Nephron (organoid): ENCODE data around the gene SETD3.

Experiments used
- H3K27ac Mint-ChIP-seq, 3 experiments: 2 replicates each; pipeline ENCODE4 v1.8.0; 2020; ENCODE audit warnings: mixed read lengths in 3 of 3, mild to moderate bottlenecking in 2 of 3, moderate library complexity in 1 of 3
- H3K27me3 Mint-ChIP-seq: 2 replicates; pipeline ENCODE4 v1.8.0; 2021; ENCODE audit warnings: low read depth, mild to moderate bottlenecking, moderate library complexity, mixed read lengths
- H3K36me3 Mint-ChIP-seq: 2 replicates; pipeline ENCODE4 v1.8.0; 2020; ENCODE audit warnings: low read depth, mixed read lengths
- H3K4me1 Mint-ChIP-seq: 2 replicates; pipeline ENCODE4 v1.8.0; 2020; ENCODE audit warnings: mixed read lengths
- H3K4me3 Mint-ChIP-seq, 3 experiments: 2 replicates each; pipeline ENCODE4 v1.8.0; 2020; ENCODE audit warnings: mild to moderate bottlenecking in 3 of 3, mixed read lengths in 3 of 3, moderate library complexity in 2 of 3
- H3K9me3 Mint-ChIP-seq: 2 replicates; pipeline ENCODE4 v1.8.0; 2020; ENCODE audit warnings: mixed read lengths
- CTCF ChIP-seq, 3 experiments: fragments of 200-600 bp; sonication (generic); IDR thresholded peaks; one replicate each; pipeline ENCODE4 v1.5.0; 2021; ENCODE audit warnings: antibody characterized with exemption in 3 of 3; ENCODE audit not compliant: unreplicated experiment in 3 of 3

Gene SETD3

GRCh38 chr14:99357916-99358390, 122.7 kb downstream of the SETD3 start:
- Mint-ChIP-seq H3K36me3 (no peaks in the 10 kb centered on the region), H3K4me3 (no peak overlapping the region), H3K27me3 (peaks cover 10% of the 10 kb centered on the region), H3K9me3 (no peaks in the 10 kb centered on the region), H3K27ac (no peak overlapping the region), H3K4me1 (peaks cover 6% of the 10 kb centered on the region)
- no peak for TF ChIP-seq CTCF (IDR thresholded peaks at IDR 0.05; ENCODE audit: unreplicated experiment in 3 of 3)

- no peak overlapping the region for H3K4me3 Mint-ChIP-seq
Measured at GRCh38 chr14:99357151-99357915, 123.3 kb downstream of the SETD3 start.

GRCh38 chr14:99356031-99356608, 124.5 kb downstream of the SETD3 start:
- Mint-ChIP-seq H3K27me3 (peaks cover 15% of the 10 kb centered on the region), H3K4me3 (no peak overlapping the region), H3K4me1 (no peaks in the 10 kb centered on the region), H3K27ac (no peak overlapping the region), H3K36me3 (no peaks in the 10 kb centered on the region), H3K9me3 (no peaks in the 10 kb centered on the region)
- TF ChIP-seq CTCF (IDR thresholded peaks at IDR 0.05; ENCODE audit: unreplicated experiment in 3 of 3): no peak

More at GRCh38 chr14:99357151-99357915, 123.3 kb downstream of the SETD3 start:
- TF ChIP-seq CTCF (IDR thresholded peaks at IDR 0.05; ENCODE audit: unreplicated experiment in 3 of 3): no peak
- Mint-ChIP-seq H3K36me3 (no peaks in the 10 kb centered on the region), H3K27me3 (peaks cover 15% of the 10 kb centered on the region), H3K9me3 (no peaks in the 10 kb centered on the region), H3K27ac (no peak overlapping the region), H3K4me1 (peaks cover 4% of the 10 kb centered on the region)

GRCh38 chr14:99354166-99354875, 126.3 kb downstream of the SETD3 start:
- Mint-ChIP-seq H3K27me3 (peaks cover 15% of the 10 kb centered on the region), H3K9me3 (no peaks in the 10 kb centered on the region), H3K4me3 (no peak overlapping the region), H3K4me1 (peaks cover 3% of the 10 kb centered on the region), H3K27ac (no peak overlapping the region), H3K36me3 (no peaks in the 10 kb centered on the region)
- no peak for TF ChIP-seq CTCF (IDR thresholded peaks at IDR 0.05; ENCODE audit: unreplicated experiment in 3 of 3)

- Mint-ChIP-seq H3K27ac (no peak overlapping the region), H3K9me3 (no peaks in the 10 kb centered on the region), H3K4me3 (no peak overlapping the region), H3K27me3 (peaks cover 15% of the 10 kb centered on the region), H3K4me1 (peaks cover 8% of the 10 kb centered on the region), H3K36me3 (no peaks in the 10 kb centered on the region)
- no peak for TF ChIP-seq CTCF (IDR thresholded peaks at IDR 0.05; ENCODE audit: unreplicated experiment in 3 of 3)
Measured at GRCh38 chr14:99352688-99353280, 127.9 kb downstream of the SETD3 start.
